Measurements from ENCODE around the gene MIOX.
"Not testable (repeated sequence)": the region's sequence is repeated elsewhere in the genome, so short reads cannot be mapped to it uniquely, and the experiment has no call there.

MIOX gene

GRCh38 chr22:50517495-50518260 lies 31.0 kb downstream of the MIOX start:
- no peak for DNase-seq (ENCODE audit: low read depth)

GRCh38 chr22:50518606-50519005 lies 31.9 kb downstream of the MIOX start:
- no peak for DNase-seq (ENCODE audit: low read depth)

GRCh38 chr22:50519151-50519550 lies 32.5 kb downstream of the MIOX start:
- DNase-seq (ENCODE audit: low read depth), result no peak

DNA sequence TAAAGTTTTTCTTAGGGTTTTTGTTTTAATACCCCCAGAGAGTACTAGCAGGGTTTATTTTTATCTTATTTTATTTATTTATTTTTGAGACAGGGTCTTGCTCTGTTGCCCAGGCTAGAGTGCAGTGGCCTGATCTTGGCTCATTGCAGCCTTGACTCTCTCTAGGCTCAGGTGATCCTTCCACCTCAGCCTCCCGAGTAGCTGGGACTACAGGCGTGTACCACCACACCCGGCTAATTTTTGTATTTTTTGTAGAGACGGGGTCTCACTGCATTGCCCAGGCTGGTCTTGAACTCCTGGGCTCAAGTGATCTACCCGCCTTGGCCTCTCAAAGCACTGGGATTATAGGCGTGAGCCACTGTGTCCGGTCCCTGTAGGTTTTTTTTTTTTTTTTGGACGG lies 33.5 kb downstream of the MIOX start:
- DNase-seq (ENCODE audit: low read depth), result not testable (repeated sequence)

GRCh38 chr22:50520826-50521453 lies 34.3 kb downstream of the MIOX start:
- DNase-seq (ENCODE audit: low read depth), result no peak

DNA sequence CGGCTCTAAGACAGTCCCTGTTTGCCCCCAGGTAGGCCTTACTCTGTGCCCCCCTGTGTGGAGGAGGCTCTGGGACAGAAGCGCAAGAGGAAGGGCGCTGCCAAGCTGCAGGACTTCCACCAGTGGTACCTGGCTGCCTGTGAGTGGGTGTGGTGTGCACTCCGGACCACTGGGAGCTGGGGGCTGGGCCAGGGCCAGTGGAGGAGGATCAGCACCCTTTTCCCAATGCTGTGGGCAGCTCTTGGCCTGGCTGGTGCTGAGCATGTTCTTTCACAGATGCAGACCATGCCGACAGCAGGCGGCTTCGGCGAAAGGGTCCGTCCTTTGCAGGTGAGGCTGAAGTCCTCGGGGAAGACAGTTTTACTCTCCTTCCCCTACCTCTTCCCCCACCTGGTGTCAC lies 35.1 kb downstream of the MIOX start:
- DNase-seq (ENCODE audit: low read depth), result no peak

DNA sequence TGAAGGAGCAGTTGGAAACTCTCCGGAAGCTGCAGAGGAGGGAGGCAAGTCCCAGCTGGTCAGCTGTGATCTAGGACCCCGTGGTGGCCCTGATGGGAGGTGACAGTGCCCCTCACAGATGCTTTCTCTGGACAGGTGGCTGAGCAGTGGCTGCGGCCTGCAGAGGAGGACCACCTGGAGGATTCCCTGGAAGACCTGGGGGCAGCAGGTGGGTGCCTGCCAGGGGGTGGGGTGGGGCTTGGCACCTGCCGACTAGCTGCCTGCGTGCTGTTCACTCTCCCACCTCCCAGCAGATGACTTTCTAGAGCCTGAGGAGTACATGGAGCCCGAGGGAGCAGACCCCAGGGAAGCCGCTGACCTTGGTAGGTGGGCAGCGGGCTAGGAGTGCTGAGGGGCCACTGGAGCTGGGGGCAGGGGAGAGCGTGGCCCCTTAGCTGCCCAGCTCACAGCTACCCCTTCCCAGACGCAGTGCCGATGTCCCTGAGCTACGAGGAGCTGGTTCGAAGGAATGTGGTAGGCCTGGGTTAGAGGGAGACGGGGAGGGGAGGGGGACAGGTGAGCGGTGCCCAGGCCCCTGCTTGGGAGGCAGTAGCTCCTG lies 35.6 kb downstream of the MIOX start:
- no peak for DNase-seq (ENCODE audit: low read depth)

GRCh38 chr22:50522806-50523438 lies 36.3 kb downstream of the MIOX start:
- DNase-seq (ENCODE audit: low read depth), result no peak

DNA sequence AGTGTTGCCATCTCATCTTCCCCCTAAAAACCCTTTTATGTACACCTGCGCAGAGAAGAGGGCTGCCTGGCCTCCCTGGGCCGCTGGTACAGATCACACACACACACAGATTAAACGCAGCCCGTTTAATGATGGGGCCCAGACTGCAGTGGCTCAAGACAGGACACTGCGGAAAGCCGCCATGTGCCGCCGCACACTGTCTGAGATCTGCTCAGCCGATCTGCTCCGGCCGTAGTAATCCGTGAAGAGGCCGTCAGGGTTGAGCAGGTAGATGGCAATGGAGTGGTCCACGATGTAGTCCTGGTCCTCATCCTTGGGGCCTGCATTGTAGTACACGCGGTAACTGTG lies 36.8 kb downstream of the MIOX start:
- no peak for DNase-seq (ENCODE audit: low read depth)

DNA sequence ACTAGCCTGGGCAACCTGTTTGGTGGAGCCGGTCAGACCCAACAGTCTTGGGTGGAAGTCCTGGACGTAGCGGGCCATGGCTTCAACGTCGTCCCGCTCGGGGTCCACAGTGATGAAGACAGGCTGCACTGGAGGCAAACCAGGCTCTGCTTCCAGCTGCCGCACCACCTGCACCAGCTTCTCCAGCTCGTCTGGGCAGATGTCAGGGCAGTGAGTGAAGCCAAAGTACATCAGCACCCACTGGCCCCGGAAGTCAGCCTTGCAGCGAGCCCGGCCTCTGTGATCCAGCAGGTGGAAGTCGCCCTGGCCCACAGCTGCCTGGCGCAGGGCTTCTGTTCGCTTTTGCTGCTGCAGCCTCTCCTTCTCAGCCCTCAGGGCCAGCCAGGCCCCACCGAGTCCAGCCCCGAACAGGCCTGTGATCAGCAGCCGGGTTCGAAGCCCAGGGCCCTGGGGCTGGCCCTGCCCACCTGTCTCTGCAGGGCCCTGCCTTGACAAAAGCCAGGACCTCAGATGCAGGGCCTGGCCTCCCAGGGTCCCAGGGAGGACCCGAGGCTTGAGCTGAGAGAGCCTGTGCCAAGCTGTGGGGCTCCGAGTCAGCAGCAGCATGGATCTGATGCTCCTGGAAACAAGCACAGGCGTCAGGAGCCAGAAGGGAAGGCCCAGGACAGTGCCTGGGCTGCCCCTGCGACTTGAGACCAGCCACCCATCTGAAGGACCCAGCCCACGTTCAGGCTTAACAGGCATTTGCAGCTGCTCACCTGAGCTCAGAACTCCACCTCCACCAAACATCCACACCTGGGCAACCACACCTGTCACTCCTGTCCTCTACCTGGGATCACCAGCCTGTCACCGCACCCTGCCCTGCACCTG lies 37.4 kb downstream of the MIOX start:
- DNase-seq (ENCODE audit: low read depth), result no peak

DNA sequence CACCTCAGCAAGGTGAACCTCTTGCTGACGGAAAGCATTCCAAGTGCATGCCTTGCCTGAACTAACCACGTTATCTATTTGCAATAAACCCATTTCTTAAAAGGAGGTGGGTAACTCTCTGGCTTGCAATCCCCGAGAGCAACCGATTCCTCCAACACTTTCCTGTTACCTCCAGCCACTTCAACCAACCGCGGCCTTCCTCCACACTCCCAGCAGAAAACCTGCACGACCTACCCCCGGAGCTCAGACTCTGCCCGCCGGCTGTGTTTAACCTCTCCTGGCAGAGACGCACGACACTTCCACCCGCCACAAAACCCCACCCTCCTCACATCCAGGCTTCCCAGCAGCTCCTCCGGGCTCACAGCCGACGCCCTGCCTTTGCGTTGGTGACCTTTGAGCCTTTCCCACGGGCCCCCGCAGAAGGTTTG lies 38.0 kb downstream of the MIOX start:
- no peak for DNase-seq (ENCODE audit: low read depth)

DNA sequence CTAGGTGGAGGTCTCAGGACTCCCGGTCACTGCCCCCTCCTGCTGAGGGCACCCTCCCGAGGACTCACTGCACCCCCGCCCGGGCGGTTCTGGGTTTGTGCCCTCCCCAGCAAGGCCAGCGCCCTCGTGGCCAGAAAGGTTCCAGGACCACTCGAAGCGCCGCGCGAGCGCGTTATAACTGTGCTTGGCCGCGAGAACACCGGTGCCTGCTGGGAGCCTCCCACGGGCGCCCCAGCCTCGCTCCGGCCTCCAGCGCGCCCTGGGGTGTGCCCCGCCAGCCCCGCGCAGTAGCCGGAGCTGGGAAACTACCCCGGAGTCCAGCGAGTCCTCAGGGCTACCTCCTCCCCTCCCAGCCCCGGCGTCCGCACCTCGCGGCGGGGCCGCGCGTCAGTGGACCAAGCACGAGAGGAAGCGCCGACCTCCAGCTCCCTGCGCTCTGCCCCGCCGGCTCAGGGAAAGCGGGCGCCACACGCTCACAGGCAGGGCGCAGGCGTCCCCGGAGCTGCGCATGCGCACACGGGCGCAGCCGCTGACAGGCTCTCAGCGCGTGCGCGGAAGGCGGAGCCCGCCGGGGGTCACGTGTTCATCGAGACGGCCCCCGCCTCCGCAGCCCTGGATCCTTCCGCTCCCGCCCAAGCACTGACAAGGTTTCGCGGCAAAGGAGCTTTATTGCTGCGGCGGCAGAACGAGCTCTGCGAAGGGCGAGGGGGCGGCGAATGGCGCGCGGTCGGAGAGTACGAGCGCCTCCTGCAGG lies 38.6 kb downstream of the MIOX start, which contains the start of gene SCO2:
SCO2 (minus strand) TSS at position 495 of the 754 bp plus-strand sequence. CDS start 1,187 bp downstream, outside the sequence.
- peak; percentile 98 for DNase-seq (ENCODE audit: low read depth)

- no peak for DNase-seq (ENCODE audit: low read depth)
Observed at GRCh38 chr22:50525858-50526107, 39.1 kb downstream of the MIOX start.

GRCh38 chr22:50526108-50526833 lies 39.6 kb downstream of the MIOX start:
- DNase-seq (ENCODE audit: low read depth), result peak; percentile 79

DNA sequence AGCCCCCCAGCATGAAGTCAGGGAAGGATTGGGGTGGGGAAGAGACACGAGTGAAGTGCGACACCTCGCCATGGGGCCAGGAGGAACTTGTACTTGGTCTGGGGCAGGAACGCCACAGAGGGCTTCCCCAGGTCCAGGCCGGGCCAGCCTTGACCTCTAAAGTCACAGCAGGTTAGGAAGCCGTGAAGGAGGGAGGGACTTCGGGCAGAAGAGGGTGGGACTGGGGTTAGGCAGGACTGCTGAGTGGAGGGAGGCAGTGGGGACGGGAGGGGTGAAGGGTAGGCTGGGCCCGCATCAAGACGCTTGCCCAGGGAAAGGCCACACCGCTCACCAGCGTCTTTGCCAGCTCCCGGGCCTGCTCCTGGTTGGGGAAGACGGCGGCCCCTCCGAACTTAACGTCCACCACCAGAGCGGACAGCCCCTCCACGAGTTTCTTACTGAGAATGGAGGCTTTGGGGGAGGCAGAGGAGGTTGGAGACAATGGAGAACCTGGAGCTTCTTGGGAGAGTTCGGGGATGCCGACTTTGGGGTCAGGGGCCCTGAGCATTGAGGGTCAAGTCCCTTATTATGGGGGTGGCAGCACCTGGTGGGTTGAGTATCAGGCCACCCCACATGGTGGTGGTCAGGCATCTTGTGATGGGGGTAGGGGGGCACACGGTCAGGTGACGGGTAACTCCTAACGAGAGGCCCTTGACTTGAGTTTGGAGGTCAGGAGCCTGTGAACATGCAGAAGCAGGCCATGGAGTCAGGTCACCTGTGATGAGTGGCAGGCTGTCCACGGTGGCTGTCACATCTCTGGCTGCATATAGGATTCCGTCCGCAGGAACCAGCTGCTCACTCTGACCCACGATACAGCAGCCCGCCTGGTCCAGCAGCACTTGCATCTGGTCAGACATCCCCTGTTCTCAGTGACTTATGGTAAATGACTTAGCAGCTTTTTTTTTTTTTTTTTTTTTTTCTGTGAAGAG lies 40.5 kb downstream of the MIOX start:
- peak; percentile 23 for DNase-seq (ENCODE audit: low read depth)

GRCh38 chr22:50527921-50528681 lies 41.4 kb downstream of the MIOX start:
- DNase-seq (ENCODE audit: low read depth), result no peak

GRCh38 chr22:50528682-50529415 lies 42.2 kb downstream of the MIOX start:
- DNase-seq (ENCODE audit: low read depth), result no peak

DNA sequence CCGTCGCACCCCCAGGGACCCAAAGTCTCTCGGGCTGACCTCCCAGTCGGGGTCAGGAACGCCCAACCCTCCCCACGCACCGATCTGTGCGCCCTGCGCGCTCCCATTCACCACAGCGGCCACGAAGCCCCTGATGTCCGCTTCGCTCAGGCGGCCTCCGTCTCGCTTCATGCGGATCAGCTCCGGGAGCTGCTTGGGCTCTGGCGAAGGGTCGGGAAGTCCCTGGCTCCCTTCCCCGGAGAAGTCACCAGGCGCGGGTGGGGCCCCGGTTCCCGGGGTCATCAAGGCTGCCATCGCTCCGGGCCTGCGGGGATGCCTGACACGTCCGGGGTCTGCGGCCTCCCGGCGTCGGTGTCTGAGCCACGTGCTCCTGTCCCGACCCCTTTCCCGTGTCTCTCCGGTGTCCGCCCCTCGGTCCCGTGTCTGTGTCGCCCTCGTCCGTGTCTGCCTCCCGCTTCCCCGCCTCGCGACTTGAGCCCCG lies 42.8 kb downstream of the MIOX start:
- peak; percentile 47 for DNase-seq (ENCODE audit: low read depth)

Measured in iris pigment epithelial cell (primary cell).